Astrocyte of the hippocampus (primary cell): ENCODE measurements around the gene HSF4.

Source experiments
- DNase-seq: peaks from one replicate; pipeline ENCODE4 v3.0.0; 2011; ENCODE audit warnings: low read depth, low spot score

HSF4 gene

GRCh38 chr16:67150047-67150832 is 14.3 kb upstream of the HSF4 start:
- DNase-seq, result peak; percentile 71

- peak; percentile 83 for DNase-seq
Observed at GRCh38 chr16:67150833-67151396, 13.6 kb upstream of the HSF4 start, which contains the start of gene B3GNT9. B3GNT9 (minus strand) TSS chr16:67150998; CDS start chr16:67150485, 513 bp downstream.

GRCh38 chr16:67151431-67152097 is 13.0 kb upstream of the HSF4 start:
- DNase-seq, result no peak

- no peak for DNase-seq
Observed at GRCh38 chr16:67154578-67155294, 9.8 kb upstream of the HSF4 start.

- peak; percentile 91 for DNase-seq
Observed at GRCh38 chr16:67155295-67156142, 9.0 kb upstream of the HSF4 start.

GRCh38 chr16:67156143-67156844 is 8.3 kb upstream of the HSF4 start:
- no peak for DNase-seq

GRCh38 chr16:67157106-67157748 is 7.3 kb upstream of the HSF4 start:
- DNase-seq, result no peak

- no peak for DNase-seq
Observed at GRCh38 chr16:67157892-67158635, 6.5 kb upstream of the HSF4 start.

GRCh38 chr16:67158637-67159600 is 5.6 kb upstream of the HSF4 start:
- peak; percentile 45 for DNase-seq

- no peak for DNase-seq
Observed at GRCh38 chr16:67161595-67162058, 2.9 kb upstream of the HSF4 start.

GRCh38 chr16:67162506-67163163 is 1.9 kb upstream of the HSF4 start:
- peak; percentile 45 for DNase-seq

- peak; percentile 68 for DNase-seq
Observed at GRCh38 chr16:67163164-67163998, 1.2 kb upstream of the HSF4 start.

GRCh38 chr16:67163999-67164558 is 466 bp upstream of the HSF4 start:
- DNase-seq, result no peak

GRCh38 chr16:67165121-67166078 is 855 bp downstream of the HSF4 start:
- peak; percentile 46 for DNase-seq

- no peak for DNase-seq
Observed at GRCh38 chr16:67166110-67166547, 1.6 kb downstream of the HSF4 start.
